Measurements from ENCODE around the gene CREB3. TPM values are rescaled to one million over a fixed set of nuclear protein-coding genes. Genes with fewer than 3 reads are reported as not detected.

CREB3 gene
- total RNA-seq, 1 experiment from 2014 or later, result 54.1 TPM

- no peaks in the 10 kb centered on the region for H3K36me3 Mint-ChIP-seq (ENCODE audit: insufficient read depth, unreplicated experiment)
- no peak for TF ChIP-seq CTCF (IDR thresholded peaks at IDR 0.05; ENCODE audit: insufficient read depth in 1 of 2, low read depth in 1 of 2, low read length in 1 of 2, severe bottlenecking in 1 of 2, unreplicated experiment in 1 of 2)
- peak in 1 of 2 experiments; percentile 20 for DNase-seq
- H3K27me3 Mint-ChIP-seq (ENCODE audit: insufficient read depth, unreplicated experiment), result no peaks in the 10 kb centered on the region
- intact Hi-C loops (cut with micrococcal nuclease; ENCODE audit: unreplicated experiment), result no loop called here
- BruUV-seq (replicated peaks), result no TSS peak
- H3K4me1 Mint-ChIP-seq (ENCODE audit: low read depth, unreplicated experiment), result no peaks in the 10 kb centered on the region
- POLR2A ChIA-PET, result interaction anchor here (1.2 kb wide), 1 partner anchor 25 kb away, joined by 3 read pairs; no protein-coding TSS in a partner anchor
- no peak overlapping the region for H3K4me3 Mint-ChIP-seq (ENCODE audit: unreplicated experiment)
- CTCF ChIA-PET, result interaction anchor here (0.5 to 2.1 kb wide), 5 partner anchors 11 to 110 kb away, joined by 3 to 9 read pairs (median 4); no protein-coding TSS in a partner anchor
- no peaks in the 10 kb centered on the region for H3K36me3 ChIP-seq (ENCODE audit: control insufficient read depth, insufficient read depth, low read length)
- H3K9me3 ChIP-seq, result no peaks in the 10 kb centered on the region
- no peak overlapping the region for H3K4me3 ChIP-seq (ENCODE audit: low read depth, low read length)
- peaks cover 16% of the 10 kb centered on the region for H3K4me1 ChIP-seq
- no peaks in the 10 kb centered on the region for H3K9me3 Mint-ChIP-seq (ENCODE audit: unreplicated experiment)
- no peak overlapping the region for H3K27ac Mint-ChIP-seq (ENCODE audit: unreplicated experiment)
- no peaks in the 10 kb centered on the region for H3K27me3 ChIP-seq (replicated peaks; ENCODE audit: control insufficient read depth, insufficient read depth, low read length)
These were observed 39.5 kb downstream of the CREB3 start for GRCh38 chr9:35771943-35772342.

GRCh38 chr9:35774907-35775635 lies 42.6 kb downstream of the CREB3 start:
- Mint-ChIP-seq H3K36me3 (ENCODE audit: insufficient read depth, unreplicated experiment) (no peaks in the 10 kb centered on the region), H3K27me3 (ENCODE audit: insufficient read depth, unreplicated experiment) (no peaks in the 10 kb centered on the region), H3K9me3 (ENCODE audit: unreplicated experiment) (no peaks in the 10 kb centered on the region), H3K27ac (ENCODE audit: unreplicated experiment) (no peak overlapping the region), H3K4me1 (ENCODE audit: low read depth, unreplicated experiment) (no peaks in the 10 kb centered on the region), H3K4me3 (ENCODE audit: unreplicated experiment) (no peak overlapping the region)
- no peaks in the 10 kb centered on the region for H3K36me3 ChIP-seq (ENCODE audit: control insufficient read depth, insufficient read depth, low read length)
- no peaks in the 10 kb centered on the region for H3K9me3 ChIP-seq
- H3K4me3 ChIP-seq (ENCODE audit: low read depth, low read length), result no peak overlapping the region
- CTCF ChIA-PET, result interaction anchor here (0.6 to 1.0 kb wide), 2 partner anchors 15 to 19 kb away, joined by 3 to 4 read pairs; no protein-coding TSS in a partner anchor
- POLR2A ChIA-PET, result no interaction called here
- no TSS peak for BruUV-seq (replicated peaks)
- TF ChIP-seq CTCF (IDR thresholded peaks at IDR 0.05; ENCODE audit: insufficient read depth in 1 of 2, low read depth in 1 of 2, low read length in 1 of 2, severe bottlenecking in 1 of 2, unreplicated experiment in 1 of 2), result no peak
- DNase-seq, result no peak
- H3K4me1 ChIP-seq, result peaks cover 16% of the 10 kb centered on the region
- intact Hi-C loops (cut with micrococcal nuclease; ENCODE audit: unreplicated experiment), result no loop called here
- H3K27me3 ChIP-seq (replicated peaks; ENCODE audit: control insufficient read depth, insufficient read depth, low read length), result no peaks in the 10 kb centered on the region

GRCh38 chr9:35776018-35776417 lies 43.6 kb downstream of the CREB3 start:
- ChIA-PET POLR2A (no interaction called here), CTCF (interaction anchor here (0.6 to 0.7 kb wide), 2 partner anchors 20 to 1396 kb away, joined by 3 read pairs; no protein-coding TSS in a partner anchor)
- H3K36me3 ChIP-seq (ENCODE audit: control insufficient read depth, insufficient read depth, low read length), result no peaks in the 10 kb centered on the region
- H3K4me3 ChIP-seq (ENCODE audit: low read depth, low read length), result no peak overlapping the region
- Mint-ChIP-seq H3K36me3 (ENCODE audit: insufficient read depth, unreplicated experiment) (no peaks in the 10 kb centered on the region), H3K4me3 (ENCODE audit: unreplicated experiment) (no peak overlapping the region), H3K4me1 (ENCODE audit: low read depth, unreplicated experiment) (no peaks in the 10 kb centered on the region), H3K9me3 (ENCODE audit: unreplicated experiment) (no peaks in the 10 kb centered on the region), H3K27ac (ENCODE audit: unreplicated experiment) (no peak overlapping the region), H3K27me3 (ENCODE audit: insufficient read depth, unreplicated experiment) (no peaks in the 10 kb centered on the region)
- no peaks in the 10 kb centered on the region for H3K9me3 ChIP-seq
- no peak for DNase-seq
- no peaks in the 10 kb centered on the region for H3K27me3 ChIP-seq (replicated peaks; ENCODE audit: control insufficient read depth, insufficient read depth, low read length)
- no peak for TF ChIP-seq CTCF (IDR thresholded peaks at IDR 0.05; ENCODE audit: insufficient read depth in 1 of 2, low read depth in 1 of 2, low read length in 1 of 2, severe bottlenecking in 1 of 2, unreplicated experiment in 1 of 2)
- intact Hi-C loops (cut with micrococcal nuclease; ENCODE audit: unreplicated experiment), result no loop called here
- H3K4me1 ChIP-seq, result peaks cover 14% of the 10 kb centered on the region
- no TSS peak for BruUV-seq (replicated peaks)
